Measurements from ENCODE around the gene SLAIN2.
"Not testable (repeated sequence)": the region's sequence is repeated elsewhere in the genome, so short reads cannot be mapped to it uniquely, and the experiment has no call there.

SLAIN2 gene

DNA sequence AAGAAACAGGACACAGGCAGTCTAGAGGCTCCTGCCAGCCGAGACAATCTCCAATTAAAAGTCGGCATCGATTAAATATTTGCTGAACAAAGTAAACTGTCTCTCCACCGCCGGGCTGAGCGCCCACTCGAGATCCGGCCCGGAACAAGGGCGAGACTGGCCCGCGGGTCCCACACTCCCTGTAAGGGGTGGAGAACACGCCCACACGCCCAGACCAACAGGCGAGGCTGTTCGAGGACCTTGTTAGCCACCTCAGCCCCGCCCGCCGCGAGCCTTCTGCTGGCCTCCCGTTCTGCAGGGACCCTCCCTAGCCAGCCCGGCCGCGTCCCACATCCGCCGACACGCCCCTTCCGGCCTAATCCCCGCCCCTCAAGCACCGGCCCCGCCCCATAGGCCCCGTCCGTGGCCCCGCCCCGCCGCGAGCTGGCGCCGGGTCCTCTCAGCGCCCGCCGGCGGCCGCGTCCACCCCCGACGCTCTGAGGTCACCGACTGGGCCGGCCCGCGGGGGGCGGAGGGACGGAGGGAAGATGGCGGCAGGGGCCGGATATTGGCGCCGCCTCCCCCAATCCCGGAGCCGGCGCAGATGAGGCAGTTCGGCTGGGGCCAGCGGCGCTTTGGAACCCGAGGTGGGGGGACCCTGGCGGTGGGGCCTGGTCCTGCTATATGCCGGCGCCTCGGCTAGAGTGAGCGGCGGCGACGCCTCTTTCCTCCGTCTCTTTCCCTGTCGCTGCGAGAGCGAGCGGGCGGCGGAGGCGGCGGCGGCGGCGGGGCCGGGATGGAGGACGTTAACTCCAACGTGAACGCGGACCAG lies at the start of gene SLAIN2:
SLAIN2 (plus strand) TSS at position 565 of the 811 bp plus-strand sequence; CDS start at position 776, 211 bp downstream.
- peak; percentile 91 for DNase-seq (ENCODE audit: low read depth)

- DNase-seq (ENCODE audit: low read depth) = not testable (repeated sequence)
These were observed 49.0 kb upstream of the SLAIN2 start for GRCh38 chr4:48292218-48292790.

GRCh38 chr4:48295116-48295515 lies 46.2 kb upstream of the SLAIN2 start:
- DNase-seq (ENCODE audit: low read depth) = no peak

DNA sequence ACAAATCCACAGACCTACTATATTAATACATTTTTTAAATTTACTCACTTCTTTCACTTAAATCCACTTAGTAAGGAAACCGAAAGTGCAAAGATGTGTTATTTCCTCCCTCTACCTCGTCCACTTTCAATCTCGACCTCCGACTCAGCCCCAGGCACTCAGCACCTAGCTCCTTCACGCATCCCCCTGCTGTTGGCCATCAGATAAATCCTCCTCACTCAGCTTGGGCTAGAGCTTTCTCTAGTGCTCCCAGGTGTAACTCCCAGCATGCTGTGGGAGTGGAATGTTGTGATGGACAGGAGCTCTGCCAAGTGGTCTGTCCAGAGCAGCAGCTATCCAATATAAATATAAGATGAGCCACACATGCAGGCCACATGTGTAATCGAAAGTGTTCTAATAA lies 45.0 kb upstream of the SLAIN2 start:
- no peak for DNase-seq (ENCODE audit: low read depth)

- DNase-seq (ENCODE audit: low read depth) = no peak
These were observed 44.0 kb upstream of the SLAIN2 start for GRCh38 chr4:48297256-48297846.

- DNase-seq (ENCODE audit: low read depth) = no peak
These were observed 41.8 kb upstream of the SLAIN2 start for GRCh38 chr4:48299560-48299959.

- DNase-seq (ENCODE audit: low read depth) = no peak
These were observed 41.3 kb upstream of the SLAIN2 start for GRCh38 chr4:48300004-48300403.

DNA sequence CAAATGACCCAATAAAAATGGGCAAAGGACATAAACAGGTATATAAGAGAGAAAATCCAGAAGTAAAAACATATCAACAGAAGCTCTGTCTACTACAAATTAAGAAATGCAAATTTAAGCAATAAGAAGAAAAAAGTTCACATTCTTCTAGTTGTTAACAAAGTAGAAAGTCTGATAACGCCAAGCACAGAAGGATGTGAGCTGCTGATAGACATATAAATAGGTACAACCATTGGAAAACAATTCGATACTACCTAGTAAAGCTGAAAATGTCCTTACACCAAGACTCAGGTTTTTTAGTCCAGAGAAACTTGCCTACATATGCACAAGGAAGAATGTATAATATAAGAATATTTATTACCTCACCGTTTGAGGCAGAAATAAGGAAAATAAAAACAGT lies 35.8 kb upstream of the SLAIN2 start:
- DNase-seq (ENCODE audit: low read depth) = no peak

DNA sequence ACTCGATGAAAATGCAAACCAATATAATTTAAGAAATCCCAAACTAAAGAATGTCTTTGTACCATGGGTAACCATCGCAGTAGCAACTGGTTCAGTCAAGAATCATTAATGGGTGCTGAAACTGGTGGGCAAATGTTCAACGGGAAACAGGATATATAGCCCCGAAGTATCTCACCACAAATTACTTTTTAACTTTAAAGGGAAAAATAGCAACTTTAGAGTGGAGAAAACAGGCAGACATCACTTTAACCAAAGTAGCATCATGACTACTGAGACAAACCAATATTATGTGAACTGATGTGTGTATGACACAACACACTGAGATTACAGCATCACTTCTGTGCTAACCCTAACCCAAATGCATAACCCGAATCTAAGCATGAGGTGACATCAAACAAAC lies 33.8 kb upstream of the SLAIN2 start:
- DNase-seq (ENCODE audit: low read depth) = no peak

DNA sequence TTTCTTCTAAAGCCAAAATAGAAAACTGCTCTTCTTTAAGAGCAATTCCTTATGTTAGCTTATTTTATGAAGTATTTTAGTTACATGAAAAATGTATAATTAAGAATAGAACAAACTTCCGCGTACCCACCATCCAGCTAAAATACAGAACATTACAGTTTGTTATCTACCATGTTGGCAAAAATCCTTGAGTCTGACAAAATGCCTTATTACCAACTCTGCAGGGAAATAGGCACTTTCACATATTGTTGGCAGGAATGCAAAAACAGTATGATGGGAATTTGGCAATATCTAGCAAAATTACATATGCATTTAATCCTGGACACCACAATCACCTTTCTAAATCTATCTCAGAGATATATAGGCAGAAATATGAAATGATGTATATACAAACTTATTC lies 32.4 kb upstream of the SLAIN2 start:
- DNase-seq (ENCODE audit: low read depth) = no peak

DNA sequence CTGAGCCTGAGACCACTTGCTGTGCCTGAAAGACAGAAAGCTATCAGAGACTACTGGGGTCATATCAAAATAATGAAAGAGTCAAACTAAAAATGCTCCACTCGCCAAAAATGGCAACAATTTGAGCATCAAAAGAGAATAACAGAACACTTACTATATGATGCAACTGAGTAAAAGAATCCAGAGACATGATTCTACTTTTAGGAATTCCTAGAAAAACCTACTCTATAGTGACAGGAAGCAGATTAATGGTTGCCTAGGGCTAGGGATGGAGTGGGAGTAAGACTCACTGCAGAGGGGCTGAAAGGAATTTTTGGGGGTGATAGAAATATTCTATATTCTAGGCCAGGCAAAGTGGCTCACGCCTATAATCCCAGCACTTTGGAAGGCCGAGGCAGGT lies 29.4 kb upstream of the SLAIN2 start:
- DNase-seq (ENCODE audit: low read depth) = no peak

DNA sequence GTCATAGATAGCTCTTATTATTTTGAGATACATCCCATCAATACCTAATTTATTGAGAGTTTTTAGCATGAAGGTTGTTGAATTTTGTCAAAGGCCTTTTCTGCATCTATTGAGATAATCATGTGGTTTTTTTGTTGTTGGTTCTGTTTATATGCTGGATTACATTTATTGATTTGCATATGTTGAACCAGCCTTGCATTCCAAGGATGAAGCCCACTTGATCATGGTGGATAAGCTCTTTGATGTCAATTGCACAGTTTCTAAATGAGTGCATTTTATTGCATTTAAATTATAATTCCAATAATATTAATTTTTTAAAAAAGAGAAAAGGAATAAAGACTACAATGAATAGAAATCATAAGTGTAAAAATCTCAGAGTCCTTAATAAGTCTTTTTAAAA lies 26.6 kb upstream of the SLAIN2 start:
- not testable (repeated sequence) for DNase-seq (ENCODE audit: low read depth)

GRCh38 chr4:48315728-48316630 lies 25.4 kb upstream of the SLAIN2 start:
- no peak for DNase-seq (ENCODE audit: low read depth)

- no peak for DNase-seq (ENCODE audit: low read depth)
These were observed 20.0 kb upstream of the SLAIN2 start for GRCh38 chr4:48321312-48321711.

GRCh38 chr4:48322063-48322462 lies 19.3 kb upstream of the SLAIN2 start:
- no peak for DNase-seq (ENCODE audit: low read depth)

DNA sequence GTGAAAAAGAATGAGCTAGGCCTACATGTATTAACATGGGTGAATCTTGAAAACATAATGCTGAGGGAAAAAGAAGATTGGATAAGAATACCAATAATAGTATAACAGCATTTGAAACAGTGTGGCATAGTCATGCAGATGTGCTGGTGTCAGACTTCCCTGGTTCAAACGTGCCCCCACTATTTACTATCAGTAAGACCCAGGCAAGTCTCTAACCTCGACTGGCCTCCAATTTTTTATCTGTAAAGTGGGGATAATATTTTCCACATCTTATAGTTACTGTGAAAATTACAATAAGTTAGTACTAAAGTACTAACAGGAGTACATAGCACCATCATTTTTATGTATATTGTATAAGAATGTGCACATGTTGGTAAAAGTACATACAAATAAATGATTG lies 17.0 kb upstream of the SLAIN2 start:
- DNase-seq (ENCODE audit: low read depth) = no peak

DNA sequence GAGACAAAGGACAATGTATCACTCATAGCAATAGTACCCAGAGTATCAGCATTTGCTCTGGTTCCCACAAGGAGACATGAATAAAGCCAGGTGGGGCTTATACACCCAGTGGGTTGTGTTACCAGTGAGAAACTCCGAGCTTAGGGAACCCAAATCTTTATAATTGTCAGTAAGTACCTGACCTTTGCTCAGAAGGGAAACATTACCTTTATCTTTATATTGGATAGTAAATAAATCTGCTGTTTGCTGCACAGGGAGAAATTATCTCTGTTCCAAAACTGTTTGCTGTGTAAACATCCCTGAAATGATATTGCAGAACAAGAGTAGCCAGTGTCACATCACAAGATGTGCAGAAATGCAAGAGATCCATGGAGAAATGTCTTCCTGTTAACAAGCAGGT lies 12.1 kb upstream of the SLAIN2 start:
- no peak for DNase-seq (ENCODE audit: low read depth)

GRCh38 chr4:48329976-48330375 lies 11.4 kb upstream of the SLAIN2 start:
- no peak for DNase-seq (ENCODE audit: low read depth)

DNA sequence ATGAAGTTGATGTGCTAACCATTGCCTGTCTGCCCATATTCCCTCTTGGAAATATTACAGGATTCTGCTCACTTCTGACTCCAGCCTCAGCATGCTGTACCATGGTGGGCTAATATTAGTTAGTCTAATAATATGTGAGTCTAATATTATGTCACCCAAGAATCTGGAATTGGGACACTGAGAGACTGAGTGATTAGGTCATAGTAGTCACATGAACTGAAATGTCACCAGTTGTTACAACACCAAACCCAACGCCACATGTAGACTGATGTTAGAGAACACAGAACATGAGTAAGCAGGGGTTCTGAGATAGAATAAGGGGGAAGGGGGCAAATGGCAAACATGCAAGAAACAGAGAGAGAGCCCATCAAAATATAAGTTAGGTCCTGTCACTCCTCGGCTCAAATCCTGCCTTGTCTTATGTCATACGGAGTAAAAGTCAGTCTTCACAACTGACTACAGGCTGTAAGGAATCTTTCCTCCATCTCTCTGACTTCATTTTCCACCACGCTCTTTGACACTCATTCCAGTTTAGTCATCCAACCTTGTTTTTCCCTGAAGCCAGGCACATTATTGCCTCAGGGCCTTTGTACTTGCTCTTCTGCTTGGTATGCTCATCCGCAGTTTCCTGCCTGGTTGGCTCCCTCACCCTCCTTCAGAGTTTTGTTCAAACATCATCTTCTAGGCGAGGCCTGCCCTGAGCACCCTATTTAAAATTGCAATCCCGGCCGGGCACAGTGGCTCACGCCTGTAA lies 9.6 kb upstream of the SLAIN2 start:
- no peak for DNase-seq (ENCODE audit: low read depth)

DNA sequence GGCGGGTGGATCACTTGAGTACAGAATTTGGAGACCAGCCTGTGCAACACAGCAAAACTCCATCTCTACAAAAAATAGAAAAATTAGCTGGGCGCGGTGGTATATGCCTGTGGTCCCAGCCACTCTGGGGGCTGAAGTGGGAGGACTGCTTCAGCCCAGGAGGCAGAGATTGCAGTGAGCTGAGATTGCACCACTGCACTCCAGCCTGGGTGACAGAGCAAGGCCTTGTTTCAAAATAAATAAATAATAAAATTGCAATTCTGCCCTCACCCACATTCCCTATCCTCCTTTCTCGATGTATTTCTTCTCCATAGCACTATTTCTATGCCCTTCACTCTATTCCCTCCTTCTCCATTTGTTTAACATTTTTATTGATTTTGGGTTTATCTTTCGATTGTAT lies 8.7 kb upstream of the SLAIN2 start:
- no peak for DNase-seq (ENCODE audit: low read depth)

DNA sequence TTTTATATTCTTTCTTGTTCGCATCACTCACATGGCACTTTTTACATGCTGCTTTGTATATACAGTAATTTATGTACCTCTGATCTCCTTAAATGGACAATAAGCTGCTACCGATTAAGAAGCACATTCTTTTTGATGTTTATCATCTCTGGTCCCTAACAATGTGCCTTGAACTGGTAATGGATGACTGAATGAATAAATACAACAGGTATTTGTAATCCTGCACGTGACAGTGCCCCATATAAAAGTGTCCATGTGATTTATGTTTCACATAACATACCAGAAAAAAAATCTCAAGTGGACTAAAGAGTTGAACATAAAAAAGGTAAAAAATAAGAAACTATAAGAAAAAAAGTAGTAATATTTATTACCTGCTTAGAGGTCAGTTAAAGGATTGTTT lies 7.7 kb upstream of the SLAIN2 start:
- DNase-seq (ENCODE audit: low read depth) = no peak

- DNase-seq (ENCODE audit: low read depth) = no peak
These were observed 7.1 kb upstream of the SLAIN2 start for GRCh38 chr4:48334236-48334635.

All from CMK (cell line).